H9 (cell line): ENCODE measurements around the gene AQP2. TPM values are rescaled to one million over a fixed set of nuclear protein-coding genes. Genes with fewer than 3 reads are reported as not detected.

Experiments
- DNase-seq: peaks from one replicate; pipeline ENCODE4 v3.0.0-alpha.2; 2017
- H2AFZ ChIP-seq: one replicate; pipeline ENCODE4 v1.6.1; 2013; ENCODE audit warnings: mild to moderate bottlenecking, low read length, control low read depth, moderate library complexity
- H2AK5ac ChIP-seq: 2 replicates; pipeline ENCODE4 v1.6.1; 2013; ENCODE audit warnings: low read length, control low read depth, mixed read lengths; ENCODE audit not compliant: insufficient read length
- H2BK120ac ChIP-seq: one replicate; pipeline ENCODE4 v1.6.1; 2013; ENCODE audit warnings: low read depth, mild to moderate bottlenecking, low read length, control low read depth, inconsistent platforms; ENCODE audit not compliant: poor library complexity, severe bottlenecking
- H2BK12ac ChIP-seq: 2 replicates; pipeline ENCODE4 v1.6.1; 2013; ENCODE audit warnings: low read length, control low read depth, mixed read lengths, low read depth; ENCODE audit not compliant: insufficient read length
- H2BK15ac ChIP-seq: 2 replicates; pipeline ENCODE4 v1.6.1; 2013; ENCODE audit warnings: low read depth, low read length, control low read depth
- H2BK20ac ChIP-seq: one replicate; pipeline ENCODE4 v1.6.1; 2013; ENCODE audit warnings: low read depth, mild to moderate bottlenecking, low read length, control low read depth, inconsistent platforms; ENCODE audit not compliant: poor library complexity, severe bottlenecking
- H2BK5ac ChIP-seq: 2 replicates; pipeline ENCODE4 v1.6.1; 2013; ENCODE audit warnings: low read length, control low read depth, mixed read lengths; ENCODE audit not compliant: insufficient read length
- H3K14ac ChIP-seq: 2 replicates; pipeline ENCODE4 v1.6.1; 2013; ENCODE audit warnings: low read length, control low read depth; ENCODE audit not compliant: insufficient read depth
- H3K18ac ChIP-seq: 2 replicates; pipeline ENCODE4 v1.6.1; 2013; ENCODE audit warnings: low read depth, mild to moderate bottlenecking, mixed read lengths, low read length, control low read depth; ENCODE audit not compliant: insufficient read length
- H3K23ac ChIP-seq: 2 replicates; pipeline ENCODE4 v1.6.1; 2013; ENCODE audit warnings: low read length, control low read depth, mixed read lengths, low read depth; ENCODE audit not compliant: insufficient read length
- H3K23me2 ChIP-seq: 2 replicates; pipeline ENCODE4 v1.6.1; 2013; ENCODE audit warnings: low read depth, mild to moderate bottlenecking, mixed read lengths, low read length, control low read depth; ENCODE audit not compliant: insufficient read length, poor library complexity, severe bottlenecking
- H3K27ac ChIP-seq: 2 replicates; pipeline ENCODE4 v1.5.1; 2013; ENCODE audit warnings: low read length, control low read depth, mixed read lengths, low read depth; ENCODE audit not compliant: insufficient read length
- H3K27me3 ChIP-seq: 2 replicates; pipeline ENCODE4 v1.6.1; 2013; ENCODE audit warnings: low read length, control low read depth, inconsistent platforms; ENCODE audit not compliant: insufficient read depth
- H3K4ac ChIP-seq: 2 replicates; pipeline ENCODE4 v1.6.1; 2013; ENCODE audit warnings: low read depth, mild to moderate bottlenecking, control low read depth, inconsistent platforms, low read length, moderate library complexity
- H3K4me1 ChIP-seq: 2 replicates; pipeline ENCODE4 v1.6.1; 2013; ENCODE audit warnings: low read length, control low read depth, inconsistent platforms; ENCODE audit not compliant: insufficient read depth
- H3K4me2 ChIP-seq: 2 replicates; pipeline ENCODE4 v1.6.1; 2013; ENCODE audit warnings: low read length, control low read depth, mixed read lengths; ENCODE audit not compliant: insufficient read length, insufficient read depth
- H3K56ac ChIP-seq: 2 replicates; pipeline ENCODE4 v1.6.1; 2013; ENCODE audit warnings: low read depth, mild to moderate bottlenecking, mixed read lengths, low read length, control low read depth; ENCODE audit not compliant: insufficient read length
- H3K79me1 ChIP-seq: 2 replicates; pipeline ENCODE4 v1.6.1; 2013; ENCODE audit warnings: low read depth, mild to moderate bottlenecking, moderate library complexity, low read length, control low read depth, inconsistent platforms; ENCODE audit not compliant: insufficient read depth, poor library complexity, severe bottlenecking
- H3K79me2 ChIP-seq: 2 replicates; pipeline ENCODE4 v1.6.1; 2013; ENCODE audit warnings: low read length, control low read depth, inconsistent platforms; ENCODE audit not compliant: insufficient read depth
- H3K9ac ChIP-seq: 2 replicates; pipeline ENCODE4 v1.6.1; 2013; ENCODE audit warnings: low read length, control low read depth, mixed read lengths; ENCODE audit not compliant: insufficient read length; ENCODE audit errors: extremely low read depth
- H3K9me3 ChIP-seq: one replicate; pipeline ENCODE4 v1.6.1; 2013; ENCODE audit warnings: low read depth, low read length, inconsistent platforms; ENCODE audit not compliant: control insufficient read depth
- H3T11ph ChIP-seq: one replicate; pipeline ENCODE4 v1.6.1; 2013; ENCODE audit warnings: mild to moderate bottlenecking, low read length, control low read depth, inconsistent platforms
- H4K20me1 ChIP-seq: one replicate; pipeline ENCODE4 v1.6.1; 2013; ENCODE audit not compliant: control insufficient read depth, insufficient read length, insufficient read depth
- H4K5ac ChIP-seq: 2 replicates; pipeline ENCODE4 v1.6.1; 2013; ENCODE audit warnings: low read depth, mild to moderate bottlenecking, mixed read lengths, low read length, control low read depth; ENCODE audit not compliant: insufficient read length
- H4K8ac ChIP-seq: replicated peaks from 2 replicates; pipeline ENCODE4 v1.6.1; 2013; ENCODE audit warnings: low read length, control low read depth, mixed read lengths, low read depth; ENCODE audit not compliant: insufficient read length
- H4K91ac ChIP-seq: 2 replicates; pipeline ENCODE4 v1.6.1; 2013; ENCODE audit warnings: low read depth, mild to moderate bottlenecking, moderate library complexity, mixed read lengths, low read length, control low read depth; ENCODE audit not compliant: insufficient read length
- H3K27ac Mint-ChIP-seq, 3 experiments: 2 replicates in 2 of 3; 3 replicates in 1 of 3; pipeline ENCODE4 v1.8.0; 2020 to 2021; ENCODE audit warnings: mixed read lengths in 3 of 3, mild to moderate bottlenecking in 1 of 3, moderate library complexity in 1 of 3
- H3K27me3 Mint-ChIP-seq: 2 replicates; pipeline ENCODE4 v1.8.0; 2021; ENCODE audit warnings: low read depth, mild to moderate bottlenecking, moderate library complexity, mixed read lengths
- H3K36me3 Mint-ChIP-seq, 3 experiments: 2 replicates in 2 of 3; 3 replicates in 1 of 3; pipeline ENCODE4 v1.8.0; 2020 to 2021; ENCODE audit warnings: low read depth in 3 of 3, mixed read lengths in 3 of 3; ENCODE audit not compliant: insufficient read depth in 1 of 3
- H3K4me1 Mint-ChIP-seq, 2 experiments: 2 replicates each; pipeline ENCODE4 v1.8.0; 2020; ENCODE audit warnings: mixed read lengths in 2 of 2
- H3K4me3 Mint-ChIP-seq, 2 experiments: 2 replicates in 1 of 2; 3 replicates in 1 of 2; pipeline ENCODE4 v1.8.0; 2020 to 2021; ENCODE audit warnings: mild to moderate bottlenecking in 2 of 2, mixed read lengths in 2 of 2, moderate library complexity in 1 of 2
- H3K9me3 Mint-ChIP-seq, 2 experiments: 2 replicates in 1 of 2; 3 replicates in 1 of 2; pipeline ENCODE4 v1.8.0; 2020; ENCODE audit warnings: mild to moderate bottlenecking in 2 of 2, mixed read lengths in 2 of 2, moderate library complexity in 1 of 2
- WGBS: extraction: QIAGEN DNeasy Blood & Tissue Kit; methylation state at CpG from one replicate; pipeline ENCODE4 v1.1.7; 2013; ENCODE audit warnings: missing lambda C conversion rate, low lambda C conversion rate, mixed read lengths; ENCODE audit not compliant: insufficient read length; ENCODE audit errors: extremely low coverage; 5-methylcytosine and 5-hydroxymethylcytosine counted together
- total RNA-seq: library from RNA; stranded (reverse); gene quantifications from 2 replicates; pipeline ENCODE4 v1.2.1, GENCODE V29; 2021
- TF ChIP-seq, protein P1 (sequence below): fragments of 200-600 bp; sonication (generic); conservative IDR thresholded peaks from 3 replicates; pipeline ENCODE4 v1.8.0; 2021; ENCODE audit warnings: antibody characterized with exemption, mild to moderate bottlenecking

AQP2 gene
- total RNA-seq, 1 experiment from 2014 or later, result not detected

DNA sequence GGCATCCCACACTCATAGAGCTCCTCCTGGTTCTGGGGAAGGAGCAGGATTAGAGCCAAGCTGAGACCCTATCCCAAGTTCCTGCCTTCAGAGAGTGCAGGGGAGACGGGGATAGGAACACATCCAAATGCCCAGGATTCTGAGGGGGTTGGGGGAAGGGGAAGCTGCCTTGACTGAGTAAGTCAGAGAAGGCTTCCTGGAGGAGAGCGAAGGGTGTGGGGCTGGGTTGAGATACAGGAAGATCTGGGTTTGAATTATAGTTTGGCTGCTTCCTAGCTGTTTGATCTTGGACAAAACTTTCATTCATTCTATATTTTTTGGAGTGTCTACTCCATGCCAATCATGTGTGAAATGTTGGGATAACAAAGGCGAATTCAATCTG, 8.0 kb upstream of the AQP2 start:
- no CpG with 5 or more reads among the region's 3 CpGs for WGBS
- Histone ChIP-seq H2BK120ac (no peak overlapping the region), H3K56ac (no peak overlapping the region), H2BK15ac (no peak overlapping the region), H4K5ac (no peak overlapping the region), H3K9me3 (no peaks in the 10 kb centered on the region), H3K23ac (no peak overlapping the region), H3K79me1 (no peaks in the 10 kb centered on the region), H3K14ac (no peak overlapping the region), H3K4ac (no peak overlapping the region), H2AFZ (no peak overlapping the region), H3K18ac (peak overlapping the region; percentile 27), H2AK5ac (no peak overlapping the region), H2BK5ac (no peak overlapping the region), H3K23me2 (peaks cover 5% of the 10 kb centered on the region), H4K20me1 (no peaks in the 10 kb centered on the region), H3K27ac (no peak overlapping the region), H3K79me2 (no peaks in the 10 kb centered on the region), H3K9ac (no peak overlapping the region), H3K27me3 (no peaks in the 10 kb centered on the region), H2BK20ac (no peak overlapping the region), H3K4me1 (no peaks in the 10 kb centered on the region; the same call in 1 of the 2 replicates), H4K8ac (no peak overlapping the region), H2BK12ac (no peak overlapping the region), H3T11ph (no peak overlapping the region), H4K91ac (no peak overlapping the region), H3K4me2 (no peak overlapping the region)
- H3K36me3 Mint-ChIP-seq, result no peaks in the 10 kb centered on the region; a peak in 1 of 7 replicates
- peak overlapping the region in 1 of 2 experiments; percentile 47; a peak in 2 of 5 replicates for H3K4me3 Mint-ChIP-seq
- no peaks in the 10 kb centered on the region for H3K9me3 Mint-ChIP-seq
- H3K4me1 Mint-ChIP-seq, result peaks cover 34 to 54% of the 10 kb centered on the region in 2 experiments
- no peak for DNase-seq
- TF ChIP-seq, protein P1, sequence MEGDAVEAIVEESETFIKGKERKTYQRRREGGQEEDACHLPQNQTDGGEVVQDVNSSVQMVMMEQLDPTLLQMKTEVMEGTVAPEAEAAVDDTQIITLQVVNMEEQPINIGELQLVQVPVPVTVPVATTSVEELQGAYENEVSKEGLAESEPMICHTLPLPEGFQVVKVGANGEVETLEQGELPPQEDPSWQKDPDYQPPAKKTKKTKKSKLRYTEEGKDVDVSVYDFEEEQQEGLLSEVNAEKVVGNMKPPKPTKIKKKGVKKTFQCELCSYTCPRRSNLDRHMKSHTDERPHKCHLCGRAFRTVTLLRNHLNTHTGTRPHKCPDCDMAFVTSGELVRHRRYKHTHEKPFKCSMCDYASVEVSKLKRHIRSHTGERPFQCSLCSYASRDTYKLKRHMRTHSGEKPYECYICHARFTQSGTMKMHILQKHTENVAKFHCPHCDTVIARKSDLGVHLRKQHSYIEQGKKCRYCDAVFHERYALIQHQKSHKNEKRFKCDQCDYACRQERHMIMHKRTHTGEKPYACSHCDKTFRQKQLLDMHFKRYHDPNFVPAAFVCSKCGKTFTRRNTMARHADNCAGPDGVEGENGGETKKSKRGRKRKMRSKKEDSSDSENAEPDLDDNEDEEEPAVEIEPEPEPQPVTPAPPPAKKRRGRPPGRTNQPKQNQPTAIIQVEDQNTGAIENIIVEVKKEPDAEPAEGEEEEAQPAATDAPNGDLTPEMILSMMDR, result no peak
- peaks cover 27% of the 10 kb centered on the region for H3K27me3 Mint-ChIP-seq
- no peak overlapping the region for H3K27ac Mint-ChIP-seq
